ENCODE results near the gene FYB2. TPM values are rescaled to one million over a fixed set of nuclear protein-coding genes. Genes with fewer than 3 reads are reported as not detected.

FYB2 gene
- total and polyA plus RNA-seq, 2 donors, result 4.7 to 34.4 TPM

GRCh38 chr1:56811331-56811730 is 7.9 kb downstream of the FYB2 start:
- Histone ChIP-seq H3K9me3 (ENCODE audit: control insufficient read depth in 2 of 2, insufficient read depth in 1 of 2, low read length in 1 of 2) (no peaks in the 10 kb centered on the region), H3K4me3 (ENCODE audit: low read length in 2 of 2) (no peak overlapping the region), H3K4me1 (ENCODE audit: control insufficient read depth in 2 of 2, insufficient read depth in 2 of 2, low read length in 2 of 2) (no peaks in the 10 kb centered on the region), H3K27me3 (ENCODE audit: control insufficient read depth in 2 of 2, insufficient read depth in 1 of 2, low read length in 1 of 2) (no peaks in the 10 kb centered on the region), H3K36me3 (ENCODE audit: control insufficient read depth in 2 of 2, insufficient read depth in 2 of 2, low read length in 1 of 2) (no peaks in the 10 kb centered on the region), H3K27ac (ENCODE audit: low read depth in 1 of 2, low read length in 1 of 2) (no peak overlapping the region)
- 74% methylated on average over 2 of the region's 2 CpGs for WGBS
- no peak for DNase-seq (ENCODE audit: low read depth in 6 of 9, low spot score in 9 of 9)

- no peak for DNase-seq (ENCODE audit: low read depth in 6 of 9, low spot score in 9 of 9)
- Histone ChIP-seq H3K27ac (ENCODE audit: low read depth in 1 of 2, low read length in 1 of 2) (no peak overlapping the region), H3K27me3 (ENCODE audit: control insufficient read depth in 2 of 2, insufficient read depth in 1 of 2, low read length in 1 of 2) (no peaks in the 10 kb centered on the region), H3K36me3 (ENCODE audit: control insufficient read depth in 2 of 2, insufficient read depth in 2 of 2, low read length in 1 of 2) (no peaks in the 10 kb centered on the region), H3K4me3 (ENCODE audit: low read length in 2 of 2) (no peak overlapping the region), H3K4me1 (ENCODE audit: control insufficient read depth in 2 of 2, insufficient read depth in 2 of 2, low read length in 2 of 2) (no peaks in the 10 kb centered on the region), H3K9me3 (ENCODE audit: control insufficient read depth in 2 of 2, insufficient read depth in 1 of 2, low read length in 1 of 2) (no peaks in the 10 kb centered on the region)
- 94% methylated on average over 1 of the region's 1 CpG for WGBS
These were observed 10.8 kb downstream of the FYB2 start for GRCh38 chr1:56808410-56808809.

- no peaks in the 10 kb centered on the region for H3K9me3 ChIP-seq (ENCODE audit: control insufficient read depth in 2 of 2, insufficient read depth in 1 of 2, low read length in 1 of 2)
- H3K27me3 ChIP-seq (ENCODE audit: control insufficient read depth in 2 of 2, insufficient read depth in 1 of 2, low read length in 1 of 2), result no peaks in the 10 kb centered on the region
- no peaks in the 10 kb centered on the region for H3K4me1 ChIP-seq (ENCODE audit: control insufficient read depth in 2 of 2, insufficient read depth in 2 of 2, low read length in 2 of 2)
- H3K36me3 ChIP-seq (ENCODE audit: control insufficient read depth in 2 of 2, insufficient read depth in 2 of 2, low read length in 1 of 2), result no peaks in the 10 kb centered on the region
- H3K4me3 ChIP-seq (ENCODE audit: low read length in 2 of 2), result no peak overlapping the region
- H3K27ac ChIP-seq (ENCODE audit: low read depth in 1 of 2, low read length in 1 of 2), result no peak overlapping the region
- WGBS, result 57% methylated on average over 3 of the region's 3 CpGs
- no peak for DNase-seq (ENCODE audit: low read depth in 6 of 9, low spot score in 9 of 9)
These were observed 12.4 kb downstream of the FYB2 start for GRCh38 chr1:56806804-56807203.

GRCh38 chr1:56803561-56804156 is 15.5 kb downstream of the FYB2 start:
- WGBS, result 75% methylated on average over 5 of the region's 5 CpGs
- Histone ChIP-seq H3K4me1 (ENCODE audit: control insufficient read depth in 2 of 2, insufficient read depth in 2 of 2, low read length in 2 of 2) (no peaks in the 10 kb centered on the region), H3K27me3 (ENCODE audit: control insufficient read depth in 2 of 2, insufficient read depth in 1 of 2, low read length in 1 of 2) (no peaks in the 10 kb centered on the region), H3K4me3 (ENCODE audit: low read length in 2 of 2) (no peak overlapping the region), H3K27ac (ENCODE audit: low read depth in 1 of 2, low read length in 1 of 2) (no peak overlapping the region), H3K9me3 (ENCODE audit: control insufficient read depth in 2 of 2, insufficient read depth in 1 of 2, low read length in 1 of 2) (no peaks in the 10 kb centered on the region), H3K36me3 (ENCODE audit: control insufficient read depth in 2 of 2, insufficient read depth in 2 of 2, low read length in 1 of 2) (no peaks in the 10 kb centered on the region)
- peak in 3 of 9 donors; percentile 9 to 21 (median 13) for DNase-seq (ENCODE audit: low read depth in 6 of 9, low spot score in 9 of 9)

GRCh38 chr1:56799605-56800400 is 19.4 kb downstream of the FYB2 start:
- peaks cover 0 to 2% of the 10 kb centered on the region in 2 donors for H3K27me3 ChIP-seq (ENCODE audit: control insufficient read depth in 2 of 2, insufficient read depth in 1 of 2, low read length in 1 of 2)
- DNase-seq (ENCODE audit: low read depth in 6 of 9, low spot score in 9 of 9), result no peak
- H3K4me1 ChIP-seq (ENCODE audit: control insufficient read depth in 2 of 2, insufficient read depth in 2 of 2, low read length in 2 of 2), result no peaks in the 10 kb centered on the region
- 92% methylated on average over 7 of the region's 7 CpGs for WGBS
- H3K9me3 ChIP-seq (ENCODE audit: control insufficient read depth in 2 of 2, insufficient read depth in 1 of 2, low read length in 1 of 2), result no peaks in the 10 kb centered on the region
- H3K36me3 ChIP-seq (ENCODE audit: control insufficient read depth in 2 of 2, insufficient read depth in 2 of 2, low read length in 1 of 2), result no peaks in the 10 kb centered on the region
- no peak overlapping the region for H3K4me3 ChIP-seq (ENCODE audit: low read length in 2 of 2)
- no peak overlapping the region for H3K27ac ChIP-seq (ENCODE audit: low read depth in 1 of 2, low read length in 1 of 2)

GRCh38 chr1:56798053-56798471 is 21.1 kb downstream of the FYB2 start:
- Histone ChIP-seq H3K4me1 (ENCODE audit: control insufficient read depth in 2 of 2, insufficient read depth in 2 of 2, low read length in 2 of 2) (no peaks in the 10 kb centered on the region), H3K36me3 (ENCODE audit: control insufficient read depth in 2 of 2, insufficient read depth in 2 of 2, low read length in 1 of 2) (no peaks in the 10 kb centered on the region), H3K27me3 (ENCODE audit: control insufficient read depth in 2 of 2, insufficient read depth in 1 of 2, low read length in 1 of 2) (peaks cover 0 to 2% of the 10 kb centered on the region in 2 donors), H3K27ac (ENCODE audit: low read depth in 1 of 2, low read length in 1 of 2) (no peak overlapping the region), H3K4me3 (ENCODE audit: low read length in 2 of 2) (no peak overlapping the region), H3K9me3 (ENCODE audit: control insufficient read depth in 2 of 2, insufficient read depth in 1 of 2, low read length in 1 of 2) (no peaks in the 10 kb centered on the region)
- no peak for DNase-seq (ENCODE audit: low read depth in 6 of 9, low spot score in 9 of 9)
- 68% methylated on average over 3 of the region's 3 CpGs for WGBS

GRCh38 chr1:56797065-56797685 is 22.0 kb downstream of the FYB2 start:
- DNase-seq (ENCODE audit: low read depth in 6 of 9, low spot score in 9 of 9), result no peak
- Histone ChIP-seq H3K4me3 (ENCODE audit: low read length in 2 of 2) (no peak overlapping the region), H3K27ac (ENCODE audit: low read depth in 1 of 2, low read length in 1 of 2) (no peak overlapping the region), H3K9me3 (ENCODE audit: control insufficient read depth in 2 of 2, insufficient read depth in 1 of 2, low read length in 1 of 2) (no peaks in the 10 kb centered on the region), H3K4me1 (ENCODE audit: control insufficient read depth in 2 of 2, insufficient read depth in 2 of 2, low read length in 2 of 2) (no peaks in the 10 kb centered on the region), H3K36me3 (ENCODE audit: control insufficient read depth in 2 of 2, insufficient read depth in 2 of 2, low read length in 1 of 2) (no peaks in the 10 kb centered on the region), H3K27me3 (ENCODE audit: control insufficient read depth in 2 of 2, insufficient read depth in 1 of 2, low read length in 1 of 2) (peaks cover 0 to 2% of the 10 kb centered on the region in 2 donors)
- WGBS, result 81% methylated on average over 5 of the region's 5 CpGs

GRCh38 chr1:56795870-56796269 is 23.3 kb downstream of the FYB2 start:
- DNase-seq (ENCODE audit: low read depth in 6 of 9, low spot score in 9 of 9), result no peak
- Histone ChIP-seq H3K4me1 (ENCODE audit: control insufficient read depth in 2 of 2, insufficient read depth in 2 of 2, low read length in 2 of 2) (no peaks in the 10 kb centered on the region), H3K27ac (ENCODE audit: low read depth in 1 of 2, low read length in 1 of 2) (no peak overlapping the region), H3K9me3 (ENCODE audit: control insufficient read depth in 2 of 2, insufficient read depth in 1 of 2, low read length in 1 of 2) (no peaks in the 10 kb centered on the region), H3K36me3 (ENCODE audit: control insufficient read depth in 2 of 2, insufficient read depth in 2 of 2, low read length in 1 of 2) (no peaks in the 10 kb centered on the region), H3K4me3 (ENCODE audit: low read length in 2 of 2) (no peak overlapping the region), H3K27me3 (ENCODE audit: control insufficient read depth in 2 of 2, insufficient read depth in 1 of 2, low read length in 1 of 2) (peaks cover 0 to 2% of the 10 kb centered on the region in 2 donors)
- WGBS, result 96% methylated on average over 4 of the region's 4 CpGs

GRCh38 chr1:56790036-56790435 is 29.2 kb downstream of the FYB2 start:
- no peak for DNase-seq (ENCODE audit: low read depth in 6 of 9, low spot score in 9 of 9)

More at GRCh38 chr1:56790036-56790435, 29.2 kb downstream of the FYB2 start:
- Histone ChIP-seq H3K4me1 (ENCODE audit: control insufficient read depth in 2 of 2, insufficient read depth in 2 of 2, low read length in 2 of 2) (no peaks in the 10 kb centered on the region), H3K9me3 (ENCODE audit: control insufficient read depth in 2 of 2, insufficient read depth in 1 of 2, low read length in 1 of 2) (no peaks in the 10 kb centered on the region), H3K27me3 (ENCODE audit: control insufficient read depth in 2 of 2, insufficient read depth in 1 of 2, low read length in 1 of 2) (no peaks in the 10 kb centered on the region), H3K36me3 (ENCODE audit: control insufficient read depth in 2 of 2, insufficient read depth in 2 of 2, low read length in 1 of 2) (no peaks in the 10 kb centered on the region), H3K4me3 (ENCODE audit: low read length in 2 of 2) (no peak overlapping the region), H3K27ac (ENCODE audit: low read depth in 1 of 2, low read length in 1 of 2) (no peak overlapping the region)
- WGBS, result 87% methylated on average over 3 of the region's 3 CpGs
